SK-N-SH (cell line): ENCODE data around the gene GNG11. TPM values are rescaled to one million over a fixed set of nuclear protein-coding genes. Genes with fewer than 3 reads are reported as not detected.

Source experiments
- CTCF ChIA-PET: fragments of 300-600, 350-600 bp; formaldehyde crosslinking; extraction: SDS; loops from one replicate; lab custom pipeline; 2021; lab: Yijun Ruan, JAX
- POLR2A ChIA-PET: fragments of 350-600 bp; sonication (Branson Sonifier 250); formaldehyde crosslinking; extraction: SDS; loops from one replicate; lab custom pipeline; 2020; ENCODE audit warnings: antibody characterized with exemption, inconsistent platforms; lab: Yijun Ruan, JAX
- DNase-seq: peaks from one replicate; pipeline ENCODE4 v3.0.0; 2012
- H2AFZ ChIP-seq: fragments of 200-600 bp; sonication (generic); 2 replicates; pipeline ENCODE4 v1.8.1; 2016; ENCODE audit warnings: antibody characterized with exemption, mild to moderate bottlenecking, low read depth
- H3F3A ChIP-seq: fragments of 200-600 bp; sonication (generic); replicated peaks from 2 replicates; pipeline ENCODE3; 2016; ENCODE audit warnings: antibody characterized with exemption, mild to moderate bottlenecking; ENCODE audit not compliant: insufficient read depth
- H3K27ac ChIP-seq, 2 experiments: fragments of 200-500 bp in 1 of 2; fragments of 200-600 bp in 1 of 2; sonication (Bioruptor generic) in 1 of 2; sonication (generic), shearing (Covaris generic) in 1 of 2; 2 replicates each; pipeline versions ENCODE4 v1.5.1 to v1.6.1; 2014 to 2016; ENCODE audit warnings: low read depth in 2 of 2, inconsistent platforms in 1 of 2, low read length in 1 of 2, mild to moderate bottlenecking in 1 of 2, mixed read lengths in 1 of 2
- H3K27me3 ChIP-seq: fragments of 200-600 bp; sonication (generic), shearing (Covaris generic); 2 replicates; pipeline ENCODE4 v1.6.1; 2016; ENCODE audit warnings: mixed run types; ENCODE audit not compliant: insufficient read depth
- H3K36me3 ChIP-seq, 2 experiments: fragments of 200-500 bp in 1 of 2; fragments of 200-600 bp in 1 of 2; sonication (Bioruptor generic) in 1 of 2; sonication (generic) in 1 of 2; replicated peaks in 1 of 2; 2 replicates each; pipeline versions ENCODE3 to v1.5.1; 2014 to 2016; ENCODE audit warnings: low read length in 1 of 2, mild to moderate bottlenecking in 1 of 2; ENCODE audit not compliant: insufficient read depth in 2 of 2, control insufficient read depth in 1 of 2
- H3K4me1 ChIP-seq, 2 experiments: fragments of 200-500 bp in 1 of 2; fragments of 200-600 bp in 1 of 2; sonication (Bioruptor generic) in 1 of 2; sonication (generic), shearing (Covaris generic) in 1 of 2; 2 replicates each; pipeline versions ENCODE4 v1.5.1 to v1.6.1; 2014 to 2016; ENCODE audit warnings: low read depth in 1 of 2, low read length in 1 of 2, mixed run types in 1 of 2; ENCODE audit not compliant: insufficient read depth in 2 of 2, control insufficient read depth in 1 of 2
- H3K4me2 ChIP-seq: fragments of 200-600 bp; sonication (generic), shearing (Covaris generic); 2 replicates; pipeline ENCODE4 v1.6.1; 2017; ENCODE audit warnings: mixed run types
- H3K4me3 ChIP-seq, 2 experiments: fragments of 200-500 bp in 1 of 2; fragments of 200-600 bp in 1 of 2; sonication (Bioruptor generic) in 1 of 2; sonication (generic), shearing (Covaris generic) in 1 of 2; 2 replicates each; pipeline versions ENCODE4 v1.5.1 to v1.8.1; 2014 to 2016; ENCODE audit warnings: low read depth in 2 of 2, inconsistent platforms in 1 of 2, low read length in 1 of 2, mild to moderate bottlenecking in 1 of 2, mixed read lengths in 1 of 2, moderate library complexity in 1 of 2
- H3K79me2 ChIP-seq: fragments of 200-600 bp; sonication (generic); 2 replicates; pipeline ENCODE4 v1.8.1; 2017; ENCODE audit warnings: mild to moderate bottlenecking; ENCODE audit not compliant: insufficient read depth
- H3K9ac ChIP-seq: fragments of 200-600 bp; sonication (generic); 2 replicates; pipeline ENCODE4 v1.6.1; 2017; ENCODE audit warnings: mixed run types
- H3K9me2 ChIP-seq: fragments of 200-600 bp; sonication (generic); 2 replicates; pipeline ENCODE4 v1.6.1; 2017; ENCODE audit warnings: mixed run types
- H3K9me3 ChIP-seq: fragments of 200-600 bp; sonication (generic); 2 replicates; pipeline ENCODE4 v1.6.1; 2017; ENCODE audit warnings: mixed run types, mild to moderate bottlenecking, moderate library complexity
- H4K20me1 ChIP-seq: fragments of 200-600 bp; sonication (generic); 2 replicates; pipeline ENCODE4 v1.6.1; 2017; ENCODE audit warnings: mild to moderate bottlenecking, mixed run types; ENCODE audit not compliant: insufficient read depth
- CHD2 ChIP-seq: fragments of 150-350 bp; IDR thresholded peaks from 2 replicates; pipeline ENCODE4 v1.6.1; 2018; ENCODE audit warnings: low read length; ENCODE audit not compliant: partially characterized antibody
- EZH2phosphoT487 ChIP-seq: fragments of 200-600 bp; sonication (generic); IDR thresholded peaks from 2 replicates; pipeline ENCODE4 v1.6.1; 2017; ENCODE audit warnings: low read depth, mixed run types, mild to moderate bottlenecking, antibody characterized with exemption, moderate library complexity, borderline replicate concordance
- FOSL2 ChIP-seq: IDR thresholded peaks from 2 replicates; pipeline ENCODE4 v1.4.0; 2012; ENCODE audit warnings: low read depth, mild to moderate bottlenecking, moderate library complexity, borderline replicate concordance
- FOXJ3 ChIP-seq: sonication (generic); formaldehyde crosslinking; IDR thresholded peaks from 2 replicates; pipeline ENCODE4 v1.5.1; 2020; ENCODE audit warnings: mild to moderate bottlenecking, missing genetic modification reagents
- FOXM1 ChIP-seq: IDR thresholded peaks from 2 replicates; pipeline ENCODE4 v1.4.0; 2012; ENCODE audit warnings: low read depth, mild to moderate bottlenecking
- GATA2 ChIP-seq: sonication (generic); formaldehyde crosslinking; IDR thresholded peaks from 2 replicates; pipeline ENCODE4 v1.5.0; 2020; ENCODE audit warnings: mild to moderate bottlenecking, missing genetic modification reagents
- IRF3 ChIP-seq: fragments of 150-350 bp; IDR thresholded peaks from 2 replicates; pipeline ENCODE4 v1.6.1; 2016; ENCODE audit warnings: mild to moderate bottlenecking, low read depth, low read length
- JUND ChIP-seq: IDR thresholded peaks from 2 replicates; pipeline ENCODE4 v1.4.0; 2012
- MAX ChIP-seq: IDR thresholded peaks from 2 replicates; pipeline ENCODE4 v1.4.0; 2012; ENCODE audit warnings: low read depth
- MEF2A ChIP-seq: IDR thresholded peaks from 2 replicates; pipeline ENCODE4 v1.4.0; 2012; ENCODE audit warnings: low read depth, borderline replicate concordance
- MXI1 ChIP-seq: IDR thresholded peaks from 2 replicates; pipeline ENCODE4 v1.6.1; 2012; ENCODE audit warnings: mild to moderate bottlenecking, low read depth, low read length, improper control_type of control experiment
- NRF1 ChIP-seq: IDR thresholded peaks from 2 replicates; pipeline ENCODE4 v1.6.1; 2012; ENCODE audit warnings: low read depth, mild to moderate bottlenecking, low read length
- PBX3 ChIP-seq: IDR thresholded peaks from 2 replicates; pipeline ENCODE4; 2012
- POLR2AphosphoS5 ChIP-seq: IDR thresholded peaks from 2 replicates; pipeline ENCODE4 v1.6.1; 2012; ENCODE audit warnings: low read depth, low read length
- RAD21 ChIP-seq: IDR thresholded peaks from 2 replicates; pipeline ENCODE4 v1.6.1; 2012; ENCODE audit warnings: mild to moderate bottlenecking, low read length
- RFX5 ChIP-seq: IDR thresholded peaks from 2 replicates; pipeline ENCODE4 v1.6.1; 2012; ENCODE audit warnings: mild to moderate bottlenecking, improper control_type of control experiment, low read length
- RXRA ChIP-seq: IDR thresholded peaks from 2 replicates; pipeline ENCODE4 v1.4.0; 2012; ENCODE audit warnings: low read depth, mild to moderate bottlenecking, borderline replicate concordance
- TAF1 ChIP-seq: IDR thresholded peaks from 2 replicates; pipeline ENCODE4 v1.6.1; 2012; ENCODE audit warnings: low read depth, mild to moderate bottlenecking, low read length, moderate library complexity, borderline replicate concordance
- TCF12 ChIP-seq: IDR thresholded peaks from 2 replicates; pipeline ENCODE4 v1.4.0; 2012
- TEAD4 ChIP-seq: IDR thresholded peaks from 2 replicates; pipeline ENCODE4 v1.4.0; 2012; ENCODE audit warnings: mild to moderate bottlenecking, borderline replicate concordance; ENCODE audit not compliant: insufficient read depth
- USF1 ChIP-seq: IDR thresholded peaks from 2 replicates; pipeline ENCODE4 v1.4.0; 2012; ENCODE audit warnings: low read depth, borderline replicate concordance
- YY1 ChIP-seq: IDR thresholded peaks from 2 replicates; pipeline ENCODE4 v1.4.0; 2012; ENCODE audit warnings: low read depth, mild to moderate bottlenecking
- WGBS: methylation state at CpG from one replicate; pipeline ENCODE4 v1.1.6; 2017; ENCODE audit warnings: low lambda C conversion rate; 5-methylcytosine and 5-hydroxymethylcytosine counted together
- polyA plus RNA-seq, 3 experiments: library from polyadenylated mRNA; depleted of rRNA; stranded (reverse); fragments of >200 nt; gene quantifications; 2 replicates each; pipeline ENCODE4 v1.2.3, GENCODE V29; 2012
- TF ChIP-seq, protein P1 (sequence below): fragments of 200-600 bp; sonication (generic); IDR thresholded peaks from 2 replicates; pipeline ENCODE4 v1.6.1; 2017; ENCODE audit warnings: antibody characterized with exemption, mild to moderate bottlenecking, moderate library complexity
- TF ChIP-seq, protein P2 (sequence below): fragments of 150-350 bp; IDR thresholded peaks from 2 replicates; pipeline ENCODE4 v1.6.1; 2017; ENCODE audit warnings: antibody characterized with exemption, low read length, low read depth, borderline replicate concordance
- TF ChIP-seq, protein P3 (sequence below): IDR thresholded peaks from 2 replicates; pipeline ENCODE4 v1.4.0; 2012; ENCODE audit warnings: low read depth, borderline replicate concordance

GNG11 gene
- polyA plus RNA-seq, 1 of the 3 experiments (the other 2 are of a cell fraction), result 11.5 TPM

- H2AFZ ChIP-seq, result peak overlapping the region; percentile 95
- ChIA-PET POLR2A (no interaction called here), CTCF (interaction anchor here (0.7 to 5.8 kb wide), 26 partner anchors 8 to 1587 kb away, joined by 3 to 38 read pairs (median 4); partner anchors contain the start of gene GNG11)
- H3K36me3 ChIP-seq, result peaks cover 0 to 9% of the 10 kb centered on the region in 2 experiments
- WGBS, result 3% methylated on average over 27 of the region's 28 CpGs
- H3K9me3 ChIP-seq, result no peaks in the 10 kb centered on the region
- peak overlapping the region in 1 of 2 experiments; percentile 53; a peak in 1 of 4 replicates for H3K27ac ChIP-seq
- H4K20me1 ChIP-seq, result no peaks in the 10 kb centered on the region
- peak overlapping the region; percentile 96 for H3K4me2 ChIP-seq
- no peaks in the 10 kb centered on the region for H3K79me2 ChIP-seq
- peaks cover 0 to 11% of the 10 kb centered on the region in 2 experiments; a peak in 2 of 4 replicates for H3K4me1 ChIP-seq
- H3K27me3 ChIP-seq, result no peaks in the 10 kb centered on the region
- DNase-seq, result peak; percentile 69
- peaks cover 7% of the 10 kb centered on the region for H3F3A ChIP-seq
- H3K9ac ChIP-seq, result peak overlapping the region; percentile 51
- peak overlapping the region; percentile 79 to 80 for H3K4me3 ChIP-seq
- 0 out of 2 replicates have a peak, but pooled peaks cover 3% of the 10 kb centered on the region for H3K9me2 ChIP-seq
- TF ChIP-seq FOSL2 (no peak), IRF3 (no peak), MEF2A (no peak), MXI1 (peak; percentile 29; the same call in 1 of the 2 replicates), YY1 (no peak), RFX5 (no peak), TAF1 (no peak), POLR2AphosphoS5 (no peak), FOXM1 (no peak), PBX3 (no peak), RXRA (no peak), MAX (0 out of 2 replicates have a peak, but pooled peaks have one; percentile 29), FOXJ3 (CRISPR knock-in tag) (no peak), TEAD4 (no peak), NRF1 (peak; percentile 20; the same call in 1 of the 2 replicates), RAD21 (peak; percentile 39), CHD2 (no peak), USF1 (no peak), JUND (no peak), GATA2 (no peak), TCF12 (no peak), EZH2phosphoT487 (no peak)
- TF ChIP-seq, protein P1, sequence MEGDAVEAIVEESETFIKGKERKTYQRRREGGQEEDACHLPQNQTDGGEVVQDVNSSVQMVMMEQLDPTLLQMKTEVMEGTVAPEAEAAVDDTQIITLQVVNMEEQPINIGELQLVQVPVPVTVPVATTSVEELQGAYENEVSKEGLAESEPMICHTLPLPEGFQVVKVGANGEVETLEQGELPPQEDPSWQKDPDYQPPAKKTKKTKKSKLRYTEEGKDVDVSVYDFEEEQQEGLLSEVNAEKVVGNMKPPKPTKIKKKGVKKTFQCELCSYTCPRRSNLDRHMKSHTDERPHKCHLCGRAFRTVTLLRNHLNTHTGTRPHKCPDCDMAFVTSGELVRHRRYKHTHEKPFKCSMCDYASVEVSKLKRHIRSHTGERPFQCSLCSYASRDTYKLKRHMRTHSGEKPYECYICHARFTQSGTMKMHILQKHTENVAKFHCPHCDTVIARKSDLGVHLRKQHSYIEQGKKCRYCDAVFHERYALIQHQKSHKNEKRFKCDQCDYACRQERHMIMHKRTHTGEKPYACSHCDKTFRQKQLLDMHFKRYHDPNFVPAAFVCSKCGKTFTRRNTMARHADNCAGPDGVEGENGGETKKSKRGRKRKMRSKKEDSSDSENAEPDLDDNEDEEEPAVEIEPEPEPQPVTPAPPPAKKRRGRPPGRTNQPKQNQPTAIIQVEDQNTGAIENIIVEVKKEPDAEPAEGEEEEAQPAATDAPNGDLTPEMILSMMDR, result peak; percentile 23; the same call in 1 of the 2 replicates
- TF ChIP-seq, protein P2, sequence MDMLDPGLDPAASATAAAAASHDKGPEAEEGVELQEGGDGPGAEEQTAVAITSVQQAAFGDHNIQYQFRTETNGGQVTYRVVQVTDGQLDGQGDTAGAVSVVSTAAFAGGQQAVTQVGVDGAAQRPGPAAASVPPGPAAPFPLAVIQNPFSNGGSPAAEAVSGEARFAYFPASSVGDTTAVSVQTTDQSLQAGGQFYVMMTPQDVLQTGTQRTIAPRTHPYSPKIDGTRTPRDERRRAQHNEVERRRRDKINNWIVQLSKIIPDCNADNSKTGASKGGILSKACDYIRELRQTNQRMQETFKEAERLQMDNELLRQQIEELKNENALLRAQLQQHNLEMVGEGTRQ, result no peak
- TF ChIP-seq, protein P3, sequence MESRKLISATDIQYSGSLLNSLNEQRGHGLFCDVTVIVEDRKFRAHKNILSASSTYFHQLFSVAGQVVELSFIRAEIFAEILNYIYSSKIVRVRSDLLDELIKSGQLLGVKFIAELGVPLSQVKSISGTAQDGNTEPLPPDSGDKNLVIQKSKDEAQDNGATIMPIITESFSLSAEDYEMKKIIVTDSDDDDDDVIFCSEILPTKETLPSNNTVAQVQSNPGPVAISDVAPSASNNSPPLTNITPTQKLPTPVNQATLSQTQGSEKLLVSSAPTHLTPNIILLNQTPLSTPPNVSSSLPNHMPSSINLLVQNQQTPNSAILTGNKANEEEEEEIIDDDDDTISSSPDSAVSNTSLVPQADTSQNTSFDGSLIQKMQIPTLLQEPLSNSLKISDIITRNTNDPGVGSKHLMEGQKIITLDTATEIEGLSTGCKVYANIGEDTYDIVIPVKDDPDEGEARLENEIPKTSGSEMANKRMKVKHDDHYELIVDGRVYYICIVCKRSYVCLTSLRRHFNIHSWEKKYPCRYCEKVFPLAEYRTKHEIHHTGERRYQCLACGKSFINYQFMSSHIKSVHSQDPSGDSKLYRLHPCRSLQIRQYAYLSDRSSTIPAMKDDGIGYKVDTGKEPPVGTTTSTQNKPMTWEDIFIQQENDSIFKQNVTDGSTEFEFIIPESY, result no peak
Observed at GRCh38 chr7:93890041-93890463, 31.5 kb upstream of the GNG11 start.
